Activated naive CD8-positive, alpha-beta T cell treated with anti-CD3 and anti-CD28 coated beads, Interleukin-2, amount 50 U/mL, for 16 hours (primary cell): ENCODE results near the gene KY.

ENCODE experiments used
- DNase-seq: peaks from one replicate; pipeline ENCODE4 v3.0.0-alpha.2; 2020; ENCODE audit warnings: low read depth, low spot score

KY gene

GRCh38 chr3:134646086-134646485, 4.7 kb downstream of the KY start:
- DNase-seq: no peak

GRCh38 chr3:134645515-134645914, 5.3 kb downstream of the KY start:
- DNase-seq: no peak

- no peak for DNase-seq
Measured at GRCh38 chr3:134644731-134645514, 5.9 kb downstream of the KY start.

GRCh38 chr3:134643150-134643675, 7.6 kb downstream of the KY start:
- DNase-seq: no peak

GRCh38 chr3:134642445-134643149, 8.2 kb downstream of the KY start:
- no peak for DNase-seq

DNA sequence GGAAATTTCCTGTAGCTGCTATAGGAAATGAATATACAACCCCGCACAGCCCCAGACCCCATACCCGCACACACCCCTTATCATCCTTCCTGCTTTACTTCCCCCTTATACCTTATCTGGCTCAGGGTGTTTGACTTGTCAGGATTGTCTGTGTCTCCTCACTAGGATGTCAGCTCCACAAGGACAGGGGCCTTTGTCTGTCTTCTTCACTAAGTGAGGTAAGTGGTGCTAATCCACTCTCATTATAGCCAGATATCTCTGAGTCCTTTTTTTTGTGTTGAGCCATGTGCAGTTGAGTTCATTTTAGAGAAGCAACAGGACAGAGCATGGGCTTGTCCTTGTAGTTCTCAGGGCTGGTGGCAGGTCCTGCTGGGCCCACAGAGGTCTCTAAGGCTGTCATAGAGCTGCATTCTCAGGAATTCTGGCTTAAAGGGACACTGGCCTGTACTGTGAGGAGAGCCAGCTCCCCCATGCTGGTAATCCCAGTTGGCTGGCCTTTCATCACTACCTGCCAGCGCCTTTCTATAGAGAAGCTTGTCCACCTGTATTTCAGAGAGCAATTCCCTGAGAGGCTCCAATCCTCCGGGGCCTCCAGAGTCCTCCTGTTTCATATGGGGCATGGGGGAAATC, 9.0 kb downstream of the KY start:
- no peak for DNase-seq

- no peak for DNase-seq
Measured at GRCh38 chr3:134640872-134641470, 9.9 kb downstream of the KY start.

- no peak for DNase-seq
Measured at GRCh38 chr3:134640378-134640777, 10.4 kb downstream of the KY start.

GRCh38 chr3:134638385-134639030, 12.3 kb downstream of the KY start:
- no peak for DNase-seq

DNA sequence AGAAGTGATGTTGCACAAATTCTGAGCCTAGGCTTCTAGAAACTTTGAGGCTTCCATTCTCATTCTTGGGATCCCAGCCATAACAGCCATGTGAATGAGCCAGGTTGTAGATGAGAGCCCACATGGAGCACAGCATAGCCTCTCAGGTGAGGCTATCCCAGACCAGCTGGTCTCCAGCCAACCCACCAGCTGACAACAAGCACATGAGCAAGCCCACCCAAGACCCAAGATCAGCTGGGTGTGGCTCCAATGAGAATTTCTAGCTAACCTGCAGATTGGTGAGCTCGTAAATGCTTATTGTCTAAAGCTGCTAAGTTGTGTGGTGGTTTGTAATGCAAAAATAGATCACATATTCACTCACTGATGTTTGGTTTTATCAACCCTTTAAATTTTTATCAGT, 14.4 kb downstream of the KY start:
- no peak for DNase-seq

- DNase-seq: no peak
Measured at GRCh38 chr3:134630506-134630905, 20.3 kb downstream of the KY start.

DNA sequence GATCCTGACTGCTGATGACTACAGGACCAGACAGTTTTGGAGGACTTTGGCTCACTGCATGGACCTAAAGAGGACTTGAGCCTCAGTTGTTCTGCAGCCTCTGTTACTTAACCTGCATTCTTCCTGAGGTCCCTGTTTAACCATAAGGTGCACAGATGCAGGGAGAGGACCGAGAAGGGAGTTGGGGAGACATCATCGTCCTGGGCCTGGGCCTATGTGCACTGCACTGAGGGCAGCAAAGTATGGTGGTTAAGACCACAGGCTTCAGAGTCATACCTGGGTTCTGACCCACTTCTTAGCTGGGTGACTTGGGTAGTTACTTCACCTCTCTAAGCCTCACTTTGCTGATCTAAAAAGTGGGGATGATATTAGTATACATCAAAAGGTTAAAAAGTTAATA, 21.9 kb downstream of the KY start:
- no peak for DNase-seq

DNA sequence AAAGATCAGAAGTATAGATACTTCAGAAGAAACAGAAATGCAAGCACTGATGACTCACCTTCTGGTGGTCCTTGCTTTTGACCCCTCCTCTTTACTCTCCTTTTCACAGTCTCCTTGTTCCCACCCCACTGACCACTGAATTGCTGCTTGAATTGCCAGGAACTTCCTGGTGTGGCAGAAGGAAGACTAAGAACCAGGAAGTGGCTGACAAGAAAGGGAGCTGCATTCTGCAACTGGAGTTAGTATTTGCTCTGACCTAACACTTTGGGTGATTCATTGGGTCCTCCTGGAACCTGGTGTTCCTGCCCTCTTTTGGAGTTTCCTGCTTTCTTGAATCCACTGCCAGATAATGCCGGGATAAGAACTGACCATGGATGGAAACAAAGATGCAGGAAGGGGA, 23.0 kb downstream of the KY start:
- no peak for DNase-seq

GRCh38 chr3:134625885-134626741, 24.7 kb downstream of the KY start:
- DNase-seq: no peak

DNA sequence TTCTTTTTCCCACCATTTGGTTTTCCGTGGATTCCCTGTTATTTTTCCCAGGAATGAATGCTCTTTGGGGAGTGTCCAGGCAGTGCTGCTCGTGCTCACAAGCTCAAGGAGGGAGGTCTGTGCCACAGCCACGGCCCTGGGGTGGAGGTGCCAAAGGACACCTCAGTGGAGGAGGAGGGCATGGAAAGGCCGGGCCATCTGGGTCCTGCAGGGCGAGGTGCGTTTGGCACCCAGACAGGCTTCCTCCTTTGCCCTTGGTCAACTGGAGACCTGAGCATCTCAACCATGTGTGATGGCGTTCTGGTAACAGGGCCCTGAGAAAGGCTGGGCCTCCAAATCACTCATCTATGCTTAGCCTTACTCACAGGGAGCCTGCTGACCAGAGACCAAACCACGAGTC, 25.4 kb downstream of the KY start:
- DNase-seq: no peak

DNA sequence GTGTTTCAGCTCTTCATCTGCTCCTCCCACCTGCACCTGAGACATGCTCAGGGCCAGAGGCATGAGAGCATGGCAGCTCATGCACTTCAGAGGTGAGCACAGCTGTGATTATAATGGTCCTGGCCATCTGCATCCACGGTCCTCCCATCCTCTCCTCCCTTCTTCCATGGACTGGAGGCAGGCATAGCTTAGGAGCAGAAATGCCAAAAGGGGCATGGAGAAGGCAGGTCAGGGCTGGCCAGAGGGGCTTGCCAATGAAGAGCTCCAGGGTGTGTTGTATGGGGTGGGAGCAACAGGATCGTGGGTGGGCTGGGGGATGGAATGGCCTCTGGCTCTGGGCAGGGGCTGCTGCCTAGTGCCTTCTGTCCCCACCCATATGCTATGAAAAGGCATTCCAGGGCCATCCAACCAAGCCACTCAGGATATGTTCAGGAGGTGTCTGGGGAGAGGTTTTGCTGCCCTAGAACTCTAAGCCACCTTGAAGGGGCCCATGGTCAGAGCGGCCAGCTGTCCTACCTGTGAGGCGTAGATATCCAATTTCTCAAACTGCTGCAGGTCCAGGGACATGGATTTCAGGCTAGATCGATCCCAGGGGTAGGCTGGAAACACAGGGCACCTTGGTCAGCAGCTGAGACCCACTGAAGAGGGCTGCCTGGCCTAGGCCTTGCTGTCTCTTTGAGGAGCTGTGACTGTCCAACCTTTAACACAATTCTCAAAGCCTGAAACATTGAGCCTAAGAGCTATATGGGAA, 26.1 kb downstream of the KY start:
- DNase-seq: no peak

DNA sequence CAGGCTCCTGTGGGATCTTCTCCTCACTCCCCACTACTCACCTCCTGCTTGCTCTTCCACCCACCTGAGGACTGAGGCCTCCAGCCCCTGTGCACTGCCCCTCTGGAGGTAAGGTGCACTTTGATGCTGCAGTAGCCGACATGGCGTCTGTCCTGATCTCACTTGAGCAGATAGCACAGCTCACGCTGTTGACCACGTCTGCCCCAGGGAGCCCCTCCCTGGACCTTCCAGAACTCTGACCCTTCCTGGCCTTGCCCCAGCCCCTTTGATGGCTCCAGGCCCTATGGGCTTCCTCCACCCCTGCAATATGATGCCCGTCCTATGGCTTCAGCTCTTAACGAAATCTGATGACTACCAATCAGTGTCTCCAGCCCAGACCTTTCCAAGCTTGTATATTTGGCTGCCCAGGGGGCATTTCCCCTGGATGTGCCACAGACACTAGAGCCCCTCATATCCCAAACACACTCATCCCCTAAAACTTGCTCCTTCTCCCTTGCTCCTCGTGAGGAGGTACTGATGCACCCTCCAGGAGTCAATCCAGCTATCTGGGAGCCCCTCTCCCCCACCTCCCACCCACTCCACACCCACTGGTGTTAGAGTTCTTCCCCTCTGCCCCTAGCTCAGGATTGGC, 27.1 kb downstream of the KY start:
- DNase-seq: no peak

DNA sequence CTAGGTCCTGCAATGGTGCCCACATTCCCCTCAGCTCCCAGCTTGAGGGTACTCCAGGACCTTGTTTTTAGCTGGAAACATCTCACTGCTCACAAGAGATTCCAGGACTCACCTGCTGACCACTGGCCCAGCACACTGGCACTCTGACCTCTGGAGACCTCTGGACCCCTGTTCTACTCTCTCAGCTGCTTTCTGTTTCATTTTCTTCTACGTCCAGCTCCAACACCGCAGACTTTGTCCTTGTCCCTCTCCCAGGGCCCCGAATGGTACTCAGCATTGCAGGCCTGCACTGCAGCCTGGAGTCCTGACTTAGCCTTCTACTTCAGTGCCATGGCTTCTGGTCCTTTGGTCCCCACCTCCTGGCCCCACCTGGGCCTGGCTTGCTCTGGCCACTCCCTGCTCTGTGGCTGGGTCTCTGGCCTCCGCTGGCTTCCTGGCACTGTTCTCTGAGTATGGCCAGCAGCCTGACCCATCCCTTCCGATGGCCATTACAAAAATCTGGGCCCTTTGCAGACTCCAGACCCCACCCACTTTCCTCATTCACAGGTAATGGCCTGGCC, 27.9 kb downstream of the KY start:
- DNase-seq: no peak

GRCh38 chr3:134621854-134622253, 29.0 kb downstream of the KY start:
- no peak for DNase-seq
